GM21825 (cell line): Measurements from ENCODE around the gene SEPTIN2.
"Not testable (repeated sequence)": the region's sequence is repeated elsewhere in the genome, so short reads cannot be mapped to it uniquely, and the experiment has no call there.

ENCODE experiments used
- ATAC-seq: cut with Tn5 transposase; IDR thresholded peaks from one replicate; pipeline ENCODE4 v1.9.1; 2021; ENCODE audit warnings: mild to moderate bottlenecking, moderate library complexity; ENCODE audit not compliant: unreplicated experiment

SEPTIN2 gene

DNA sequence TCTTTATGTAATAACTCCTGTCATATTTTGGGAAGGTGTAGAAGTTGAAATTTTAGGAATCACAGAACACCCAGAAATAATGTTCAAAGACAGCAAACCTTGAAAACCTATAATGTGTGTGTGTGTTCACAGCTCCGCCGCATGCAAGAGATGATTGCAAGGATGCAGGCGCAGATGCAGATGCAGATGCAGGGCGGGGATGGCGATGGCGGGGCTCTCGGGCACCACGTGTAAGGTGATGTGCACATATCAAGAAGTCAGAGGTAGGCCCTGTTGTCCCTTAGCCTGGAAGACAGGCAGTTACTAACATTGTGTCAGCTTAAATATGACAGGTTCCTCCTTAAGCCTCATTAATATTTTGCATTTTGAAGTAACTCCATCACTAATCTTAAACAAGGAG, 34.2 kb downstream of the SEPTIN2 start:
- ATAC-seq = no peak

DNA sequence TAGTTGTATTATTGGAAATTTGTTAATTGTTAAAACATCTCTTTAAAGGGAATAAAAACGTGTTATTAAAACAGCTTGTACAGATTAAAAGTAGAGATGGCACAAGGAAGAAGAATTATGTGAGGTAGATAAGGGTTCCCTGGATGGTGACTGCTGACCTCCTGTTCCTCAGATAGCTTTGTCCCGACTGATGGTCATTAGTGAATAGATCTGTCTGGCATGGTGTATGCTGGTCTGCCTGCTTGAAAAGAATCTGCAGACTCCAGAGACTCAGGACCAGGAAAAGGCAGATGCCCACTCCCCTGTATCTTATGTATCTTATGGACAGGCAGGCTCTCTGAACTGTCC, 34.8 kb downstream of the SEPTIN2 start:
- no peak for ATAC-seq

- no peak for ATAC-seq
These were observed 35.3 kb downstream of the SEPTIN2 start for GRCh38 chr2:241350878-241351639.

- ATAC-seq = no peak
These were observed 35.9 kb downstream of the SEPTIN2 start for GRCh38 chr2:241351640-241352031.

DNA sequence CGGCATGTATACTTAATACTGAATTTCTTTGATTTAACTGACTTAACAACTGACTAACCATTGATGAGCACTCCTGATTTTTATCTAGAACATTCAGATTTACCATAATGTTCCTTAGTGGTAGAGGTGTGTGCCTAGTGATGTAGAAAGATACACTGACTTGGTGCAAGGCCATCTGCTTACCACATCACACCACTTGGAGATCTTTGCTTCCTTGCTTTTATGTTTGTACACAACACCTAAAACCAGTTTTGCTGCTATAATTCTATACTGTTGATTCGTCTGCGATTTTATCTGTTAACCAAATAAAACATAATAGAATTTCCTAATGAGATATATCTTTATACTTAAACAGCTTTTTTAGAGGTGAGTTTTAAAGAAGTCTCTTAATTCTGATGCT, 36.5 kb downstream of the SEPTIN2 start:
- no peak for ATAC-seq

- no peak for ATAC-seq
These were observed 39.2 kb downstream of the SEPTIN2 start for GRCh38 chr2:241354668-241355658.

DNA sequence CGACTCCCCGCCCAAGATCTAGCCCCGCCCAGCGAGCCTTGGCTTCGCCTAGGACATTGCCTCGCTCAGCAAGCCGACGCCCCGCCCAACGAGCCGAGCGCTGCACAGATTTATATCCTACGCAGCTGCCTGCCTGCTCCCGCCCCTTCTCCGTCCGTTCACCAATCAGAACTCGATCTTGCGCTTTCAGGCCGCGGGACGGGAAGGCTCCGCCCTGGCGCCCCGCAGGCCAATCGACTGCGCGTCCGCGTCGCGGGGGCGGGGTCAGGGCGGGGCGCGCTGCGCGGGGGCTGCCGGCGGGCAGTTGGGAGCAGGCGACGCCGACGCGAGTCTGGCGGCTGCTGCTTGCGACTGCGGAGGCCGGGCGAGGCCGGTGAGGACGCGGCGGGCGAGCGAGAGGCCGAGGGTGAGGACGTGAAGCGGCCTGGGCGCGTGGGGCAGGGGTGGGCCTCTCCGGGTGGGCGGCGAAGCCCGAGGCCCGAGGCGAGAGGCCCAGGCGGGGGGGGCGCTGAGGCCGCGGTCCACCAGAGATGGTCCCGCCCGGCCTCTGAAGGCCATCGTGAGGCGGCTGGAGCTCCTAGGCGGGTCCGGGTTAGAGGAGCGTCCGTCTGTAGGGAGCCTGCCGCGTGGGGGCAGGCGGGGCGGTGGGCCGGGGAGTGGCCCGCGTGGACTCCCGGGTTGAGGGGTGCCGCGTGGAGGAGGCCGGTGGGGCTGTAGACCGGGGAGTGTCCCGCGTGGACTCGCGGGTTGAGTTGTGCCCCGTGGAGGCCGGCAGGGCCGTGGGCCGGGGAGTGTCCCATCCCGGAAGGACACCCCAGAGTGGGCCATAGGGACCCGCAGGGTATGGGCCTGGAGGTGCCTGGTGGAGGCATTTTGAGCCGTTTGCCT, 40.5 kb downstream of the SEPTIN2 start, which contains the start of gene FARP2:
TSS of gene FARP2 (plus strand) at position 303 of the 888 bp plus-strand sequence. CDS start 16,823 bp downstream, outside the sequence.
- peak; percentile 82 for ATAC-seq

- ATAC-seq = no peak
These were observed 41.1 kb downstream of the SEPTIN2 start for GRCh38 chr2:241356871-241357260.

DNA sequence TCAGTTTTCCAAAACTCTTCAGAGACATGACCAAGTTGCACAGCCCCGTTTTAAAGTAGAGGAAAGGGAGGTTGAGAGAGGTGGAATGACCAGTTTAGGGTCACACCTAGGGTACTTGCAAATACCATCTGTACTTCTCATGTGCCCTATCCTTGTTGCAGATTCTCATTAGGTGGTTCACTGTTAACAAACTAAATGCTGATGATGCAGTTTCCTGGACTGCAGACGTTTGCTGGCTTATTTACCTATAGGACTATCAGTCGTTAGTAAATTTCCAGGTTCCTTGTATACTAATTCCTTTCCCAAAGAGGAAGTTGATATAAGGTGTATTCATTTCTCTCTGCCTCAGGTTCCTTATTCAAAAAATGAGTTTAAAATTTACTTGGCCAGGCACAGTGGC, 41.8 kb downstream of the SEPTIN2 start:
- no peak for ATAC-seq

DNA sequence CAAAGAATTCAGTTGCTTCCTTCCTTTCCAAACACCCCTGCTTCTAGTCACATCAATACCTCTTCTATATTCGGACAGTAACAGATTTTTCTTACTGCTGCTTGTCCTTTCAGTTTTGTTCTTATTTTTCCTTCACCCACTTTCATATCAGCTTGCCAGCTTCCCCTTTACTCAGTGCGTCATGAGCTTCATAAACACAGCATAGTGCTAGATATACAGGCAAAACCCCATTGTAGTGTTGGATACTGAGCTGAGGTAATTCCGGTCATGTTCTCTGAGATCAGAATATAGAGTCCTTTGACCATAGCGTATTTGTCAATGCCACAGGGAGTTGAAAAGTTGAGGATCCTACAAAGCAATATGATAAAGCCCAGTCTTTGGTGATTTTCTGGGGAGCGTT, 42.7 kb downstream of the SEPTIN2 start:
- ATAC-seq = peak; percentile 28

DNA sequence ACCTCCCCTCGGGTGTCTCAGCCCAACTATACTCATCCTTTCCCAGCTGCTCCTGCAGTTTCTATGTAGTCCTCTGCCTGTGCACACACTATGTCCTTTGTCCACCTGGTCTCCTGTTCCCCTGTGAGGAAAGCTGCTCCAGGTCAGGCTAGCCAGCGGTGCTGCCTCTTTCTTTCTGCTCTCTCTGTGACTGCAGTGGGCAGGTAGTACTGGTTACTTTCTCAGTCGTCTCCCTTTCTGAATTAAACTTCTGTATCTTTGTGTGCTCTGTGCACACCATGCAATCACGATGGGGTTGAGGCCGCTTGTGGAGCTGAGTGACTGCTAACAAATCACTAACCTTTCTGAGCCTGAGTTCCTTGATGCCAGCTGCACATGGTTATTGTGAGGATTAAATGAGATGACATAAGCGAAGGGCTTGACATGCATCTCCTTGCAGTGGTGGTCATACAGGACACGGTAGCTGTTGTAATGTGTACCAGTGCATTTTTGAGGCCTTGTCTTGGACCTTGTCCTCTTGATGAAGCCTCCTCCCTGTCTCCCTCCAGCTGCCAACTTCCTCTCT, 43.8 kb downstream of the SEPTIN2 start:
- ATAC-seq = no peak

- ATAC-seq = no peak
These were observed 47.7 kb downstream of the SEPTIN2 start for GRCh38 chr2:241363426-241363825.

DNA sequence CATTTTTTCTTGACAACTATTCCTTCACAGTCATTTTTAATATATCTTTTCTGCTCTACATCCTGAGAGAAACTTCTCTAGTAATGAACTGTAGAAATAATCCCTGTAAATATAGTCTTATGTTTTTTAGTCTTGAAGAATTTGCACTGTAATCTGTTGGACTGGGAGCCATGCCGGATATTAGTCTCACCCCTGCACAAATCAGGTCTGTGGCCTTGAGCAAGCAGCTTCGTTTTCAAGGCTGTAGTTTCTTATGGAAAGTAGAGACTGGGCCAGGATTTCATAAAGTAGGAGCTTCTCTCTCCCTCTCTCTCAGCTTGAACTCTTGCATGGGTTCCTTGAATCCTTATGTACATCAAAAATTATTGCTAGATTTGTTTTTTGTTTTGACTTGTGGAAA, 49.1 kb downstream of the SEPTIN2 start:
- ATAC-seq = no peak

DNA sequence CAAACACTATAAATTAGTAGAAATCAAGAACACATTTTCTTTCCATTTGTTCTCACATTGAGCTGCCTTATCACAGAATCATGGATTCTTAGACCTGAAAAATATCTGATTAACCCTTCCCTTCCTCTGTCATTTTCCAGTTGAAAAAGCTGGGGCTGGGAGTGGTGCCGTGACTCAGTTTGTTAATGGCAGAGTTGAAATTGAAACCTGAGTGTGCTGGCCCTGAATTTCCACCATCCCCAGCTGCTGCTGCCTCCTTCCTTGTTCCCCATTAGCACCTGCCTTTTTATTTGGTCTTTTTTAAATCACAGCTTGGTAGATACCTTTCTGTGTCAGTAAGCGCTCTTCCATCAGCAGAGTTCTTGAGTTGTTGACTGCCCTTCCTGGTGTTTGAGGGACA, 51.0 kb downstream of the SEPTIN2 start:
- ATAC-seq = no peak

GRCh38 chr2:241368643-241369042, 52.9 kb downstream of the SEPTIN2 start:
- ATAC-seq = no peak

- ATAC-seq = no peak
These were observed 56.8 kb downstream of the SEPTIN2 start for GRCh38 chr2:241372361-241372992.

DNA sequence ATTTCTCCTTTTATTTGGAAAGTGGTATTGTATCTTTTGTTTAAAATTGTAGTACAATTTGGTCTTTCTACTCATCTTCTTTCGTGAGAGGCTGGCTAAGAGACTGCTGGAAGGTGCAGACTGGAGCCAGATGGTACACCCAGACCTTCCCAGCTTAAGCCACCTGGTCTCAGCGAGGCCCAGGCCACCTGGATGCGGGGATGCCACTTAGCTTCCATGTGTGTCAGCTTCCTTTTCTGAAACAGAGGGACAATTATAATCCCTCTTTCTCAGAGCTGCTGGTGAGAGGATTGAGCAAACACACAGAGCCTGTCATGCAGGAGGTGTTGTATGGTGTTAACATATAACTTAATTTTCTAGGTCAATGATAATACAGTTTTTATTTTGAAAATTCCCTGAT, 57.7 kb downstream of the SEPTIN2 start:
- ATAC-seq = no peak

DNA sequence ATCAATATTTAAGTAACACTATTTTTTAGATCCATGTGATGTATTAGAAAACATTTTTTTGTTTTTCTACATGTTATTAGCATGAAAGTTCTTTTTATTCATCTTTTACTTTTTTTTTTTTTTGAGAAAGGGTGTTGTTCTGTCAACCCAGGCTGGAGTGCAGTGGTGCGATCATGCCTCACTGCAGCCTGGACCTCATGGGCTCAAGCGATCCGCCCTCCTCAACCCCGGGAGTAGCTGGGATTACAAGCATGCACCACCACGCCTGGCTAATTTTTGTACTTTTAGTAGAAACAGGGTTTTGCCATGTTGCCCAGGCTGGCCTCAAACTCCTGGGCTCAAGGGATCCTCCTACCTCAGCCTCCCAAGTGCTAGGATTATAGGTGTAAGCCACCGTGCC, 58.2 kb downstream of the SEPTIN2 start:
- not testable (repeated sequence) for ATAC-seq

DNA sequence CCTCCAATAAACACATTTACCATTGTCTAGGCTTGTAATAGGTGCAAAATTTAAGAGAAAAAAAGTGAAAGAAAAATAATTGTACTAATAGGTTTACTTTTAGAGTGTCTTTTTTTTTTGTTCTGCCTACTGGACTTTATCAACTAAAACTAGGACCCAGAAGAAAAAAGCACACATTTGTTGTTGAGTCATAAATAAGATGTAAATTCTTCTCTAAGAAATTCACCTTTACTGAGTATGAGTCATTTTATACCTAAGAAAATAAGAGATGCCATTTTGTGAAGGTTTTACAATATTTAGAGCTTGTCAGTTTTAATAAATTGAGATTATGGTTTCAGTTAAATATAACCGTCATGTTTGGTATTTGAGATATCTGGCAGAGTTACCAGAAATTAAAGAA, 59.6 kb downstream of the SEPTIN2 start:
- ATAC-seq = no peak

DNA sequence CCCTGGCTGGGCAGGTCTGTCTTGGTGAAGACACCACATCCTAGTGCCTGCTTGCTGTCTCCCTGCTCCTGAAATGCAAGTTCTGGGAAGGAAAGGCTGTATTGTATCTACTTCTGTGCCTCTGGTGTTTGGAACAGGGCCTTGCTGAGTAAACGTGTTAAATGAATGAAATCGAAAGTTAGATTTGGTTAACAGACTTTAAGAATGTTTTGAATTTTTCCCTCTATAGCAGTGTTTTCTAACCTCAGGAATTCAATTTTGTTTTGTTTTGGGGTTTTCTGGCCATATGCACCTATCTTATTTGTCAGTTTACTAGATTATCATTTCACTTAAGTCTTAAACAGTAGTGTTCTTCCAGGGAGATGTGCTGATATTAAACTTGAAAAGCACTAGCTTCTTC, 61.1 kb downstream of the SEPTIN2 start:
- no peak for ATAC-seq
